ENCODE data around the gene GLB1L.

GLB1L gene

DNA sequence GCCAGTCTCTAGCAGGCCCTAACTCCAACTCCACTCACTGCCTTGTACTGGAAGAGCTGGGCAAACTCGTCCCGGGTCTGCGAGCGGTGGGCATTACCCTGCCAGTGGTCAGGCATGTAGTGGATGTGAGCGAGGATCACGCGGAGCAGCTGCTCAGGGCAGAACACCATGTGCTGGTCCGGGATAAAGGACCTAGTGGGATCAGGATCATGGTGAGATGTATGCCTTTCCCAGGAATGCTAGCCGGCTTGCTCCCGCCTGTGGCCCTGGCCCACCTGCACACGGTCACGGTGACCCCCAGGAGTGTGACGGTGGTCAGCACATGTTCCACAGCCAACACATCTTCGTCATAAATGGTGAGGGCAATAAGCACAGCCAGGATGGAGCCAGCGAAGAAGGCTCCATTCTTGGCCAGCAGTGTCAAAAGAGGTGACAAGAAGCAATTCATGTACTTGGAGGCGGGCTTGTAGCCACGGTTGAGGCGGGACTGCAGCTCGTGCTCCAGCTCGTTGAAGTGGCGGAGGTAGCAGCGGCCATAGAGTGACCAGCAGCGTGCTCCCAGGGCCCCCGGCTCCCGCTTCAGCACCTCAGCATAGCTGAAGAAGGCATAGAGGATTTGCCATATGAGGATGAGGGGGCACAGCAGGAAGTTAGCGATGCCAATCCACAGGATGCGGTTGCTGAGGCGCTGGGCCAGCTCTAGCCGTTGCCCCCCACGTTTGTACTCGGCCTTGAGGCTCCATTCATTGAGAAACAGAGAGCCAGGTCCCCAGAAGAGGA is 21.2 kb downstream of the GLB1L start:
- no peak for TF ChIP-seq CTCF (IDR thresholded peaks at IDR 0.05; ENCODE audit: low read depth, low read length)
- H3K4me3 ChIP-seq (replicated peaks in 1 of 2; ENCODE audit: low read depth in 2 of 2, low read length in 2 of 2) = no peak overlapping the region
- no peak for DNase-seq (ENCODE audit: low read depth in 2 of 2)

DNA sequence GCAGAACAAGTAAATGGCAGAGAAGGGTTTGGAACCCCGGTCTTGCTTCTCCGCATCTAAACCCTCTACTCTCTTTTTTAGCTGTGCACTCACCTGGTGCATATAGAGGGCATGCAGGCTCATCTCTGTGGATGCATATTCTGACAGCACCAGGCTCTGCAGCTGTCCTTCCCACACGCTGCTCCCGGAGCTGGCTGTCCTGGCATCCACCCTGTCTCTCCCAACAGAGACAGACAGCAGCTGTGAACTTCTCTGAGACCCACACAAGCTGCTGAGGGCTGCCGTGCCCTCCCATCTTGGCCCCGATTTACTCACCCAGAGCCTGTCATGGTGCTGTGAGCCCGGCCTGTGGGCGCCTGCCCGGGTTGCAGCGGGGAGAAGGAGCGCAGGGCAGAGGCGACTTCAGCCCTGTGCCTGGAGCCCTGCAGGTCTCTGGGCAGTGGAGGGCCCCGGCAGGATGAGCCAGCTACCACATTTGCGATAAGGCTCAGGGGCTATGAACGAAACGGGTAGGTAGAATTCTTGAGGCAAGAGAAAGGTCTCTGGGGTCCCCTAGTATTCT is 23.2 kb downstream of the GLB1L start:
- TF ChIP-seq CTCF (IDR thresholded peaks at IDR 0.05; ENCODE audit: low read depth, low read length) = no peak
- no peak overlapping the region for H3K4me3 ChIP-seq (replicated peaks in 1 of 2; ENCODE audit: low read depth in 2 of 2, low read length in 2 of 2)
- no peak for DNase-seq (ENCODE audit: low read depth in 2 of 2)

DNA sequence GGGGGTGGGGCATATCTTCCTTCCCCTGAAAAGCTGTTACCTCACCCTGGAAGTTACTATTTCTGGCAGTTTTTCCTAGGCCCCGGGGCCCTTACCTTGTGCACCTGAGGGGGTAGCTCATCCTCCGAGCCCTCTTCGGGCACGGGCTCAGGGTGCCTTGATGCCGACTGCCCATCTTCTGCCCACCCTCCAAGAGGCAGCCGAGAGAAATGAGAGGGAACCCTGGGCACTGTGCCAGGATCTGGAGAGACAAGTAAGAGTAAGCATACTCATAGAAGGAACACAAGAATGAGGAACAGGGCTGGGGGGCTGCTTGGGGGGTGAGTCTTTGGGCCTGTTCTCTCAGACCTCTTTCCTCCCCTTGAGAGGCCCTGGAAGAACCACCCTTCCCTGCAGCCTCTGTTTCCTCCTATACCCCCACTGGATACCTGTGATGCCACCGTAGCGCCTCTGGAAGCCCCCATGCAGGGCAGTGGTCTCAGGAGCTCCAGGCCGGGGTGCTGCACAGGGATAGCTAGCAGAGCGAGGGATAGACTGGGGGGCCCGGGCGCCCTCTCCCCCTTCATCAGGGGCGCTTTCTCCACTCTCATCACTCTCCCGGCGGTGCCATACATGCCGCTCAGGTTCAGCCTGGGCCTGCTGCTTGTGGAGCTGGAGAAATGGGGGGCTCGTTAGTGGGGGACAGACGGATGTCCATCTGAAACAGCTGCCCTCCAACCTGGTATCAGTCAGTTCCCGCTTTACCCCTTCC is 24.4 kb downstream of the GLB1L start:
- no peak for DNase-seq (ENCODE audit: low read depth in 2 of 2)
- no peak for TF ChIP-seq CTCF (IDR thresholded peaks at IDR 0.05; ENCODE audit: low read depth, low read length)
- H3K4me3 ChIP-seq (replicated peaks in 1 of 2; ENCODE audit: low read depth in 2 of 2, low read length in 2 of 2) = no peak overlapping the region

DNA sequence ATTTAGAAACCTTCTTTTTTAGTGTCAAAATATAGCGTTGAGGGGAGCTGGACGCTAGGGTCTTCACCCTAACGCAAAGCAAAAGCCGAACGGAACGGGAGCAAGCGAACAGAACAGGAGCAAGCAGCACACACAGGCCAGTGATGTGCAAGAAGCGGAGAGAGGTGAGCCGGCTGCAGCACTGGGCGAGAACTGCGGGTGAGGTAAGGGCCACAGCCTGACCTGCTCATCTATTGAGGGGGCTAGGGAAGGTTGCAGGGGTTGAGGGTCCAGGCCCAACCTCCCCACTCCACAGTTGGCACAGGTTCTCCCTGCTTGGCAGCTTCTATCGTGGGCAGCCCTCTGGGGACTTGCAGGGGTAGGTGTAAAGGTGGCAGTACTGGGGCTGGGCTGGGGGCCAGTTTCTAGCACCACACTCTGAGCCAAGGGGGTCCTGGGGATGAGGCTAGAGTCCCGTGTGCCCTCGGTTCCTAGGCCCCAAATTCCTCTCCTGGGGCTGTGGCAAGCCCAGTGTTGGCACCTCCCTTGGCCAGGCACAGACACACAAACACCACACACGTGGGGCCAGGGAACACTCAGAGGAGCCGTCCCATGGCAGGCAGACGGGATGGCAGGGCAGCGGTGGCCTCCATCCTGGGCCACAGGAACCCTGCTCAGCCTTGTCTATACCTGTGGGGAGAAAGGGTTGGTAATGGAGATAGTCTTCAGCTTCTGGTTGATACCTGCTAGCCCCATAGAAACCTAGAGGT is 25.3 kb downstream of the GLB1L start:
- DNase-seq (ENCODE audit: low read depth in 2 of 2) = no peak
- H3K4me3 ChIP-seq (replicated peaks in 1 of 2; ENCODE audit: low read depth in 2 of 2, low read length in 2 of 2) = no peak overlapping the region
- TF ChIP-seq CTCF (IDR thresholded peaks at IDR 0.05; ENCODE audit: low read depth, low read length) = no peak

DNA sequence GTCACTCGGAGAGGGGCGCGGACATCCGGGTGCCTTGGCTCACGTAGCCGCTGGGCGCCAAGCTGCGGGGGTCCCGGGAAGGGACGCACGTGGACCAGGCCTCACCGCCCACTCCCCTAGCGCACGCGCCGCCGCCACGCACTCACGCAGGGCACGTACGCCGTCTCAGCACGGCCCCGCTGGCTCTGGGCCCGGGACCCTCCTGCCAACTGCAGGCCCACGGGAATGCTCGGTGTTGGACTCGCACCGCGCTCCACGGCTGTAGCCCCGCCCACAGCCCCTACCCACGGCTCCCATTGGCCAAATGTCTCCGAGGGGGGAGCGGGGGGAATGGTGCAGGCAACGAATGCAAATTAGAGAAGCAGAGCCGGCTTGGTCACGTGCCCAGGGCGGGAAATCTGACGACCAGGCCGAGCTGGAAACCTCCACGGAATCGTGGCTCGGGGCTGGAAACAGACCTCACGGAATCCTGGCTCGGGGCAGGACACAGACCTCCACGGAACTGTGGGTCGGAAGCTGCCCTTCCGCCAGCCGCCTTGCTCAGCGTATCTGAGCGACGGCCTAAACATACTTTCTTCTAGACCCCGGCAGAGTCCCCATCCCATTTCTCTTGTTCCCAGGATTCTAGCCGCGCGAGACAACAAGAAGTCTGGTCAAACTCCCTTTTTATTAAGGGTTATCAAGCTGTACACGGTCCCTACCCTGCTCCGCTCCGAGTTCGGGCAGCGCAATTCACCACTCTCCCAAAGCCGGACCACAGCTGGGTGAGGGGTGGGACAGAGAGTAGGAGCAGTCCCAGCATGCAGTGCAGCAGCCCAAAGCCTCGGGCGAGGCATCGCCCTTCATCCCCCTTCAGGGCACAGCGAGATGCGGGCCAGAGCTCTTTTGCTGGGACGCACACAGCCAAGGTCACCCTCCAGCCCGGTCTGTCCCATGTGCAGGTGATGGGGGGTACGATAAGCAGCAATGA is 26.2 kb downstream of the GLB1L start, which contains the start of gene ABCB6:
TSS of gene ABCB6 (minus strand) at position 227 of the 970 bp plus-strand sequence. CDS start 285 bp downstream, outside the sequence.
- no peak for TF ChIP-seq CTCF (IDR thresholded peaks at IDR 0.05; ENCODE audit: low read depth, low read length)
- peak; percentile 92 to 98 for DNase-seq (ENCODE audit: low read depth in 2 of 2)
- peak within 1 kb of the TSS; percentile 59 to 64 for H3K4me3 ChIP-seq (replicated peaks in 1 of 2; ENCODE audit: low read depth in 2 of 2, low read length in 2 of 2)
